GM19397 (cell line): ENCODE results near the gene RTL10.

ENCODE experiments used
- ATAC-seq: cut with Tn5 transposase; IDR thresholded peaks from one replicate; pipeline ENCODE4 v1.9.1; 2021; ENCODE audit warnings: mild to moderate bottlenecking, moderate library complexity; ENCODE audit not compliant: unreplicated experiment

The RTL10 gene

GRCh38 chr22:19854778-19855503 is at the start of gene RTL10, which contains the start of gene GNB1L:
TSS of gene RTL10 (minus strand) at chr22:19854874. CDS start at chr22:19852261, 2,613 bp downstream.
TSS of gene GNB1L (minus strand) at chr22:19854874. CDS start at chr22:19821355, 33,519 bp downstream.
- ATAC-seq, result peak; percentile 82

- no peak for ATAC-seq
Measured at GRCh38 chr22:19904174-19904856, 49.6 kb upstream of the RTL10 start.

GRCh38 chr22:19903513-19903912 is 48.8 kb upstream of the RTL10 start:
- ATAC-seq, result no peak

GRCh38 chr22:19903031-19903430 is 48.4 kb upstream of the RTL10 start:
- no peak for ATAC-seq

GRCh38 chr22:19902245-19902715 is 47.6 kb upstream of the RTL10 start:
- no peak for ATAC-seq

GRCh38 chr22:19901577-19902244 is 47.0 kb upstream of the RTL10 start:
- no peak for ATAC-seq

GRCh38 chr22:19900707-19901436 is 46.2 kb upstream of the RTL10 start:
- no peak for ATAC-seq

- no peak for ATAC-seq
Measured at GRCh38 chr22:19898831-19899567, 44.3 kb upstream of the RTL10 start.

- no peak for ATAC-seq
Measured at GRCh38 chr22:19898145-19898544, 43.5 kb upstream of the RTL10 start.

GRCh38 chr22:19897726-19898125 is 43.1 kb upstream of the RTL10 start:
- ATAC-seq, result no peak

- ATAC-seq, result no peak
Measured at GRCh38 chr22:19896665-19897355, 42.1 kb upstream of the RTL10 start.

- no peak for ATAC-seq
Measured at GRCh38 chr22:19895160-19895849, 40.6 kb upstream of the RTL10 start.

- ATAC-seq, result no peak
Measured at GRCh38 chr22:19893363-19893762, 38.7 kb upstream of the RTL10 start.

- ATAC-seq, result no peak
Measured at GRCh38 chr22:19892925-19893324, 38.3 kb upstream of the RTL10 start.

GRCh38 chr22:19892257-19892879 is 37.7 kb upstream of the RTL10 start:
- ATAC-seq, result no peak

- ATAC-seq, result peak; percentile 48
Measured at GRCh38 chr22:19891317-19892256, 36.9 kb upstream of the RTL10 start.

- no peak for ATAC-seq
Measured at GRCh38 chr22:19890502-19891316, 36.0 kb upstream of the RTL10 start.
